GM21390 (cell line): ENCODE data around the gene SAMD8.

Source experiments
- ATAC-seq: cut with Tn5 transposase; IDR thresholded peaks from one replicate; pipeline ENCODE4 v1.9.1; 2021; ENCODE audit not compliant: unreplicated experiment

The SAMD8 gene

DNA sequence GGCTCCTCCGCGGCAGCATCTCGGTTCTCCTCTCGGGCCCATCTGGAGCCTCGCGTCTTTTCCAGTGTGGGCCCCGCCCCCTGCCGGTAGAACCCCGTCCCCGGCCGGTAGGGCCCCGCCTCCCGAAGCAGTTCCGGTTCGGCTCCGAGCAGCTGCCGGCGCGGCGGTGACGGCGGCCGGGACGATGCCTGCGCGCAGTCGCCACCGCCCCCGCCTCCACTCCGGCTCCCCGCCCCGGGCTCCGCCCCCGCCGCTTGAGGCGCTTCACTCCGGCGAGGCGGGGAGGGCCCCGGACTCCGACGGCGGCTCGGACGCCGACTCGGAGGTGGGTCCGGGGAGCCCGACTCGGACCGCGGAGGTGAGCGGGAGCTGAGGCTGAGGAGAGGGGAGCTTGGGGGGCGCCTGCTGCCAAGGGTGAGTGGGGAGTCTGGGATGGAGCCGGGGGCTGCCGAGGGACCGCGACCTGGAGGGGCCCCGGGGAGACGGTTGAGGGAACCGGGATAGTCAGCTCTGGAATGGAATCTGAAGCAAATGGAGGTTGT lies at the start of gene SAMD8:
SAMD8 (plus strand) TSS at position 292 of the 542 bp plus-strand sequence. CDS start 38,873 bp downstream, outside the sequence.
- ATAC-seq, result no peak

DNA sequence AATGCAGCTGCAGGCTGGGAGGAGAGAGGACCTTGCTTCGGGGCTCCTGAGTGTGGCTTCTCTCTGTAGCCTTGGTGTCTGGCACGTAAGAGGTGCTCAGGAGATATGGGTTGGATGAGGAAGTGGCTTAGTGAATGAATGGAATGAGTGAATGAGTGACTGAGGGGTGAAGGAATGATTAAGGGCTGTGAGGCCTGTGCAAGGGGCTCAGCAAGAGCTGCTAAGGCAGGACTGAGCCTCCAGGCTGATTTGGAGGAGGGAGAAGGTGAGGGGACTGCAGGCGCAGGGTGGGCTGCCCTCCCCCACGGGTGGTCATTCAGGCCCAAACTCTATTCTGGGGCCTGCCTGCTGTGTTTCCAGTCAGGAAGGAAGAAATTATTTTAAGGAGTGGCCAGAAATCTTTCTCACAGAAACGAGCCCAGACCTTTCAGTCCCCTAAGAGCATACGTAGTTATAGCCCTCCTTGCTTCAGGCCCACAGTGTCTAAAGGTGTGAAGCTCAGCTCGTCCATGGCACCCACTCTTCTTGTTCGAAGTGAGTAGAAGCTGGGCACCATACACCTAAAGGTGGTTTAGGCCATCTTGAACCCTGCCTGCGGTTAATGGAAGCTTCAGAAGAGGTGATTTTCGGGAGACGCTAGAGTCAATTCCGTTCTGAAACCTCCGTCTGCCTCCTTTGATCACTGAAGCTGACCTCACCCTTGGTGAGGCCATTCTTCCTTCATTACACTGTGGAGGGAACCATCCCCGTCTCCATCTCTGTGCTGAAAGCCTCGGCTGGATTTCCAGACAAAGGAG lies 49.5 kb upstream of the SAMD8 start:
- ATAC-seq, result no peak

DNA sequence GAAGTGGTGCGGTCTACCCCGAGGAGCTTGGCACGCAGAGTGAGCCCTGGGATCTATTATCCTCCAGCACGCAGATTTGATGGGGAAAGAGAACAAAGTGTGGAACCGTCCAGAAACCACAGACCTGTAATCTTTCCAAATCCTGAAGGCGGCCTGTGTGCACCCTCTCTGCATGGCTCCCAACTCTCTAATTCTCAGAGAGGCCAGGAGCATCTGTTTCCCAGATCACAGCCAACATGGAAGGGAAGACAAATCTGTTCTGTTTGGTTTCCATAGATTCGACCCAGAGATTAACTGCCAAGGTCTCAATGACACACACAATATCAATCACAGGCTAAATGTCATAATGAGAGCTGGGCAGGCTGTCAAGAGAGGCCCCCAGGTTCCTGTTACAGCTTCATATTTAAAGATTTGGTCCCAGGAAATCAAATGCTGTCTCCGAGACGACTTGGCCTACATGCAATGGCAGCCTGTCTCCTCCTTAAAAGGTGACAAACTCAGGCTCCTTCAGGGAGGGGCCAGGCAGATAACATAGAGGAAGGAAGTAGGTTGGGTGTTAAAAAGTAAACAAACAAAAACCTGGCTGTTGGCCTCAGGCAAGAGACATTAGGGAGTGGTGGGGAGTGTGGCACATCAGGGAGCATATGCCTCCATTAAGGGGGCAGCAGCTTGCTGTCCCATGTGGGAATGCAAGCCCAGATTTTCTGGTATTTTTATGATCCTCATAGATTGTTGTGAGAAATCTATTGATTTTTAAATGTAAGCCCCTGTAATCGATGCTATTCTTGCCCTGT lies 48.8 kb upstream of the SAMD8 start:
- no peak for ATAC-seq

DNA sequence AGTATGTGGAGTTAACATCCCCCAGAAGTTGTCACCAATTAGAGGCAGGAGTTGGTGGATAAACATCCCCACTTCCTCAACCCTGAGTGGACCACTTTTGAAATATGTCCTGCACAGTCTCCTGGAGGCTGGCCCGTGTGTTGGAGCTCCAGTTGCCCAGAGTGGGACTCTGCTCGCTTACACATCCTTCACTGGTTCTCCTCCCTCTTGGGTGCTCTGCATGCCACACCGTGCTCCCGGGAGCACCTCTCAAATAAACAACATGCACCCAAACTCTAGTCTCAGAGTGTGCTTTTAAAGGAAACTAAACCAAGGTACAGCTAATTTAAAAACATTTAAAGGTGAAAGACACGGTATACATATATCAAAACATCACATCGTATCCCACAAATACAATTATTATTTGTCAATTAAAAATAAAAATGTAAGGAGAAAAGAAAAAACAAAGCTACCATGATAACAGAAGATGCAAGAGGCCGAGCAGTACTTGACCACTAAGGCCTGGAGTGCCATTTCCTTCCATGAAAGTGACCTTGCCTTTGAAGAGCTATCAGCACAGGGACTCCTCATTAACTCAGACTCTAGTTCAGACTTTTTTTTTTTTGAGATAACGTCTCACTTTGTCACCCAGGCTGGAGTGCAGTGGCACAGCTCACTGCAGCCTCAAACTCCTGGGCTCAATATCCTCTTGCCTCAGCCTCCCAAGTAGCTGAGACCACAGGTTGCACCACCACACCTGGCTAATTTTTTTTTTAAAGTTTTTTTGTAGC lies 47.8 kb upstream of the SAMD8 start:
- no peak for ATAC-seq

DNA sequence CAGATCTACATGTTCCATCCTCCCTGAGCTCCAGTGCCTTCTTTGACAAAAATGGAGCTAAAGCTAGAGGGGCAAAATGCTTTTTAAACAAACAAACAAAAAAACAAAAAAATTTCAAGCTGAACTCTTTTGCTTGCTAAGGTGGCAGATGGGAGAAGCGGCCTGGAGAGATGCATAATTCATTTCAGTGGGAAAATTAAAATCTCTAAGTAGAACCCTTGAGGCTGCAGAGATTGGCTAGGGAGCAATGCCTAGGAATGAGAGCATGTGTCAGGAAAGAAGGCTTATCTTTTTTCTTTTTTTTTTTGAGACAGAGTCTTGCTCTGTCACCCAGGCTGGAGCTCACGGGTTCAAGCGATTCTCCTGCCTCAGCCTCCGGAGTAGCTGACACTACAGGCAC lies 46.4 kb upstream of the SAMD8 start:
- no peak for ATAC-seq

DNA sequence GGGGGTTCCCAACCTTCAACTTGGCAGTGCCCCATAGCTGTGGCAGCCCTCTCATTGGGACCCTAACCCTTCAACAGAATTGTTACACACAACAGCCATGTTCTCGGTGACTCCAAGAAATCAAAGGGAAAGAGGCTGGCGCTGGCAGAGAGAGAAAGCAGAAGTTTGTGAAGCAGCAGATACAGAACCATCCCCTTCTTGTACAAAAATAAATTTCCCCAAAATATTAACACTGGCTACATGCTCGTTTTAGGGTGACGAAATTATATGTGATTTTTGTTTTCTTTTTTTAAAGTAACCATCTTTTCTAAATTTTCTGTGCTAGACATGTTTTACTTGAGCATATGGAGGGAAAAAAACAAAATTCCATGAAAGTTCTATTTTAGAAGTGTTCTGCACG lies 45.2 kb upstream of the SAMD8 start:
- ATAC-seq, result no peak

DNA sequence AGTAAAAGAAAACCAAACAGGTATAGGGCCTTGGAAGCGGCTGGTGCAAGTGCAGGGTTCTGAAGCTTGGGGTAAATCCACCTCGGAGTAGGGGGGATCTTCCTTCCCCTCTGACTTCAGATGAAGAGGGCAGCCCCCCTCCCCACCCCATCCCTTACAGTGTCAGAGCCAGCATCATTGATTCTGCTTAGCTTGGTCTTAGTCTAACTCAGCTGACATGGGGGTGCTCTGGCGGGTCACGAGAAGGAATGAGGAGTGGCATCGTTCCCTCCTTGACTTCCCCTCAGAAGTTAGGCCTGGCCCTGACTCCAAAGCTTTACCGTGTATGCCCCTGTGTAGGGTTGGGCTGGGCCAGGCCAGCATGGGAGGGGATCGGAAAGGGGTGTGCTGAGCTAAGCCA lies 44.2 kb upstream of the SAMD8 start:
- no peak for ATAC-seq

DNA sequence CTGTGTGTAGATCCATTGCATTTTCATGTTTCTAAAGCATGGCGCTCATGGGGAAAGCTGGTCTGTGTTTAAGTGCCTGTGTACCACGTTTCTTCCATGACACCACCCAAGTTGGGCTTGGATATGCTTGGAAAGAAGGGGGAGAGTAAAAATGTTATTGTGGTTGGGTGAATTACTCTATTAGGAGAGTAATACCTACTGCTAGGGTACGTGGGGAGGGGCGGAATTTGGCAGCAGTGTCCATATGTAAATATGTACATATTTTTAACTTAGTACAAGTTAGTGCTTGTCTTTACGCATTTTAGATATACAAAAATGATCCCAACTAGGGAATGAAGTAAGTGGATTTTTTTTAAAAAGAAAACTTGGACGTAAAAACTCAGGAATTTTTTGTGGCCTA lies 42.9 kb upstream of the SAMD8 start:
- ATAC-seq, result no peak

DNA sequence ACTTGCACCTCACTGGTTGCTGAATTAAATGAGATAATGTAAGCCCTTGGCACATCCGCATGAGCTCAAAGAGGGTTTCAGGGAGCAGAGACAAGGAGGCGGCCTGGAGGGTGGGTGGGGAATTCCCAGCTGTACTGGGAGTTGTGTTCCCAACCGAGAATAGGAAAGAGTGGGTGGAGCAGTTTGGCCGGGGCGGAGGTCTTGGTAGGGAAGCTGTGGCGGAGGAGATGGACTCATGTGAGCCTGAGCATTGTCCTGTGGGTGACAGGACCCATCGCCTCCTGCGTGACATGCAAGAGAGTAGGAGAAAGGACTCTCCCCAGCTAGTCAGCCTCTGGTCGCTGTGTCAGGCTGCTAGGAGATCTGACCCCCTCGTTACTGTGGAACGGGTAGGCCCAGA lies 41.0 kb upstream of the SAMD8 start:
- no peak for ATAC-seq

DNA sequence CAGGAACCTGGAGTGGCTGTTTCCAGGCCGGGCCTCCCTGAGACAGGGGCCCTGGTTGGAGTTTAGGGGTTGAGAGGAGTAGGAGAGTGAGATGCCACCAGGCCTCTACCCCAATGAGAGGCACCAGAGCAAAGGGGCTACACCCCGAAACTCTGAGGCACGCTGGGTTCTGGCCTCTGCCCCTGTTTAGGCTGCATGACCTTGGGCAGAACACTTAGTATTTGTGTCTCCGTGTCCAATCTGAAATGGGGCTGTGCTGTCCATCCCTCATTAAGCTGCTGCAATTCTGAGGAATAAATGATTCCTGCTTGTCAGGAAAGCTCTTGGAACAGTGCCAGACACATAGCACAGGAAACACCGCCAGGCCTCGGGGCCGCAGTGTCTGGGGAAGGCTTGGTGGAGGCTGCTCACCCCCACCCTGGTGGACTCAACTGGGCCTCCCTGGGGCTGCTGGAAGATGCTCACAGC lies 40.5 kb upstream of the SAMD8 start:
- no peak for ATAC-seq

DNA sequence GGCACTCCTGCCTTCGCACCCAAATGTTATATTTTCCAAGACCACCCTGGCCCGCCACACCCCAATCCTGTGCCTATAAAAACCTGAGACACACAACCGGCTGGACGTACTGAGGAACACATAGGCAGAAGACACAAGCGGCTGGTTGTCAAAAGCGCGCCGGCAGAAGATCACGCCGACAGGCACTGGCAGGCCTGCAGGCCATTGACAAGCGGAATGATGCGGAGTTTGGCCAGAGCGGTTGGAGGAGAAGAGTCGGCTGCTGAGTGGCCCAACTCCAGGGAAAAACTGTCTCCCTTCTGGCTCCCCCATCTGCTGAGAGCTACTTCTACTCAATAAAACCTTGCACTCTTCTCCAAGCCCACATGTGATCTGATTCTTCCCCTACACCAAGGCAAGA lies 39.7 kb upstream of the SAMD8 start:
- no peak for ATAC-seq

DNA sequence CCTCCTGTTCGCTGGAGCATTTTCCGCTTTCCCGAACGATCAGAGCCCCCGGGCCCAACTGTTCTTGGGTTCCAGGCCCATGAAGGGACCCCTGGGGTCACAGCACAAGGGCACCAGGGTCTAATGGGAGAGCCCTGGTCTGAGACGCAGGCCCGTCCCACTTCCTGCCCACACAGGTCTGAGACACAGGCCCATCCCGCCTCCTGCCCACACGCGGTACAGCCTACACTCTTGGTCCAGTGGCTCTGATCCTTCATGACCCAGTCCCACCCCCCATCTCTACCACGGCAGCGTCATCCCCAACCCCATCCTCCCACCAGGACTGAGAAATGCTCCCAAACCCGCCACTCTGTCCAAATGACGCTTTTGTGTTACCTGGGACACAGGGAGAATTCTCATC lies 38.7 kb upstream of the SAMD8 start:
- ATAC-seq, result no peak

DNA sequence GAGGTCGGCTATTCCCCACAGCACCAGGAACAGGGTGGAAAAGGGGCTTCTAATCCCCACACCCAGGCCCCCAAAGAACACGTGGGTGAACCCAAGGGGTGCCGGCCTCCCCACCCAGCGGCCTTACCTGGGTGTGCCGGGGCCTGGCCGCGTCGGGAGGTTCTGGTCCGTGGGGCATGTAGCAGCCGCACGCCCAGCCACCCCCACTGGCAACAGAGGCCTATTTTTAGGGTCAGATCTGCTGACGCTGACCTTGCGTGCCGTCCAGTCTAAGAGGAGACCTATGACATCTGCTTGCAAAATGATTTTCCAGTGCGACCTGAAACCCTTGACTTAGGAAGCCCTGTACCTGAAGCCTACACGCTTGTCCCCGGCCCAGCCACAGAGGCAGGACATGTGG lies 38.0 kb upstream of the SAMD8 start:
- ATAC-seq, result no peak

DNA sequence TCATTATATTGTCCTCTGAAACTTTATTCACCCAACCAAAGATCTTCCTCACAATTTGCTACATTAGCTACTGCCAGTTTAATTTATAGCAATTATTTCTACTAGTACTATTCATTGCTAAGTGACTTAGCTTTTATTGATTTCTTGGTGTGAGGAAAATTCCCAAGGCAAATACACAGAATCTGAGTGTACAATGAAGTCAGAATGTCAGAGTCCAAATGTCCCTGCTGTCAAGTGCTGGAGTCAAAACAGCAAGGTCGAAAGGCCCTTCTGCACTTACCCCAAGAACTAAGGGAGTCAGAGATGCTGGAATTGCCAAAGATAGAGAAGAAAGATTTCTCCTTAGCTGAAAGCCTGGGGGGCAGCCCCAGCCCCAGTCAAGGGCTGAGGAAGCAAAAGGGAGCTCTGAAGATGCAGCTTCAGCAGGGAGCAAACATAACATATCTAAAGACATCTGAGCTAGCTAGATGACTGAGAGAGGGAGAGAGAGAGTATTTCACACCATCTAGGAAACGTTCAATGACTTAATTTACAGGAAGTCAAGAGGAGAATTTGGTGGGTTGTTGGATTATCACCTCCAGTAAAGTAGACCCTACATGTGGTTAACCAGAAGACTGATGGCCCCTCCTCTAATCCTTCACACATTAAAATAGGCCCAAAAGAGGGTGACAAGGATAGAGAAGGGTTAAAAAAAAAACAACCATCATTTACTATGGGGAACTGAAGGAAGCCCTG lies 36.6 kb upstream of the SAMD8 start:
- ATAC-seq, result no peak

DNA sequence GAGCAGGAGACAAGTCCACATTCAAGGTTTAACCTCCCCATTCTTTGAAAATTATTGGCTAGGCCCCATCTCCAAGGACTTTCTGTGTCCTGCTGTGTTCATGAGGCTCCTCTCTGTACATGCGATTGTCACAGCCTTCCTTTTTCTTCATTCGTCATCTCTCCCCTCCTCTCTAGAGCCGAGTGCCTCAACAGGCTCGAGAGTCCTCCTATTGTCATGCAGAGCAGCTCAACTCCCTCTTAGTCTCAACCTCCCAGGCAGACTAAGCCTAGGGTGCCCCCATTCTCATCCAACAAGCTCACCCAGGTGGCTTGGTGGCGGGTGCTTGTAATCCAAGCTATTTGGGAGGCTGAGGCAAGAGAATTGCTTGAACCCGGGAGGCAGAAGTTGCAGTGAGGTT lies 35.1 kb upstream of the SAMD8 start:
- ATAC-seq, result no peak

DNA sequence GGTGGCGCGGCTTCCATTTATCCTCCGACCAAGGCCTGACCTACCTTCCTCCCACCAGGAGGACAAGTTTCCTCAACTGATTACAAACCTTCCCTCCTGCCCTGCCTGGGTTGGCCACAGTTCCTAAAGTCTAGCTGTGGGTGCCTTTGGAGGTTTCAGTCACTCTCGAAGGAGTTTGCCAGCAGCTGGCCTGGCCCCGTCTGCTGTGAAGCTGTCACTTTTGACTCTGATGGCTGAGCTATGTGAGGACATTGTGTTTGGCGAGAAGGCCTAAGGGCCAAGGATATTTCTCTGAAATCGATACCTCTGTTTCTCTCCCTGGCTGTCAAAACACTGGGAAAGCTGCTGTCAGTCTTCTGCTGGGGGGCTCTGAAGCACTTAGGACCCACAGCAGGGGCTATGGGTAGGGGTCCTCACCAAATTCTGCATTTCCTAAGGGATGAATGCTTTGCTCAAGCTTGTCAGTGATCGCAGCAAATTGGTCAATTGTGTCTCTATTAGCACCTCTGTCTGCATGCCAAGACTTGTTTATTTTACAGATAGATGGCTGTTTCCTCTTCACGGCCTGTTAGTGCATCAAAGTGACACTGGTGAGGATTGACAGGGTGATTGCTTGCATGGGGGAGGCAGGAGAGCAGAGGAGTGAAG lies 31.9 kb upstream of the SAMD8 start:
- ATAC-seq, result no peak

DNA sequence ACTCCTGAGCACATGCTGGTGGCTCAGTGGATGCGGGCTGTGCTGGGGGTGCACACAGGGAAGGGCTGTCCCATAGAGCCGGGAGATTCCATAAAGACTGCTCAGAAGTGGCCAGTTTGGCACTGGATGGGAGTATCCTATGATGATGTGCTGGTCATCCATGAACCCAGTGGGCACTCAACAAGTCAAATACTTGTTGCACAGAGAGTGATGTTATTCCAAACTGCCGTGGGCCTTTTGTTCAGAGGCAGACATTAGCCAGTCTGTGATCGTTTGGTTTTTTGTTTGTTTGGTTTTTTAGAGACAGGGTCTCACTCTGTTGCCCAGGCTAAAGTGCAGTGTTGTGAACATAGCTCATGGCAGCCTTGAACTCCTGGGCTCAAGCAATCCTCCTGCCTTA lies 30.9 kb upstream of the SAMD8 start:
- ATAC-seq, result no peak

DNA sequence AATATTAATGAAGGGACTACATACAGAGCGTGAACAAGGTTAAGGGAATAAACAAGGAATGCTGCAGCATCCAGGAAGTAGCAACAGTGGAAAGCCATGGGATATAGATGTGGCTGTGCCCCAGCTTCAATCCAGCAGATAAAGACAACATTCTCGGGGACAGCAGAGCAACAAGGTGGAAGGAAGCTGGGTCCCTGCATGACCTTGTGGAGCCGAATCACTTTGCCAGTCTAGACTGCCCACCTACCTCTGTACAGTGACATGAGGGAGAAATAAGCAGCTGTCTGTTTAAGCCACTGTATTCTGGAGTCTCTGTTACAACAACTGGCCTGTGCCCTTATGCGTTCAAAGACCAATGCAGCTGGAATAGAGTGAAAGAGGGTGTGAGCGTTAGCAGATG lies 30.1 kb upstream of the SAMD8 start:
- ATAC-seq, result no peak

DNA sequence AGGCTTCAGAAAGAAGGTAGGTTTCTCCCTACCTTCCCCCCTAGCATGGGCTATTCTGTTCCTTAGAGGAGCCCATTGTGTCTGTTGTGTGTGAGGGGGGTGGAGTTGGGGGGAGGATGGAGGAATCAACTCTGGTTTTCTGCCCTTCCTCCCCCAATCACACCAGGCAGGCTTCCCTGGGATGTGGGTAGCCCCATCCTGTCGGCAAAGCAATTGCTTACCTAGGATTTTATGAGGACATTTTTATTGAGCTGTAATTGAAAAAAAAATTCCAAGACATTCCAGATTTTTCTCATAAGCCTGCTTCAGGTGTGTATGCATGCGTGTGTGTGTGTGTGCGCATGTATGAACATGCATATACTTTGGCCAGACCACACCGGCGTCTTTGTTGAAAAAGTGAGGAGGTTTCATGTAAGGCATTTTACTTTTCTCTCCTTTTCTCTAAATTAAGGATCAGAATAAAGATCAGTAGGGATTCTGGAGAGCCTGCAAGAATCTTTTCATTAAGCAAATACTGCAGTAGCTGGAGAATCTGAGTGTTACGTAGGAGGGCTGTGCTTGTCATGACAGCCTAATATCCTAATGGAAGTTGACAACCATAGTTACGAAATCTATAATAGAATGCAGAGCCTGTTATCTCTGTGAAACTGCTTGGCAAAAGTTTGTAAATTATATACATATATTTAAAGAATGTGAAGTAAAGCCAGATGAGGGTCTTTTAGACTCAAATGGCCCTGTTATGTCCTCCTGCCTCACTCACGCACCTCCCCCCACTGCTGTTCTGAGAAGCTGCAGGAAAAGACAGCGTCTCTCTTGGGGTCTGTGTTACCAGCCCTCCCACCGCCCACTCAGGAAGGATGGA lies 27.3 kb upstream of the SAMD8 start:
- ATAC-seq, result no peak
